Measurements from ENCODE around the gene ADCY9. TPM values are rescaled to one million over a fixed set of nuclear protein-coding genes. Genes with fewer than 3 reads are reported as not detected.

ADCY9 gene
- total and polyA plus RNA-seq, 2 donors (not counting 1 experiment from before 2014, with no cell fraction given): 1.7 to 2.1 TPM

GRCh38 chr16:3986235-3986544, 130.1 kb downstream of the ADCY9 start:
- Histone ChIP-seq H3K4me2 (replicated peaks; ENCODE audit: low read depth, low read length, poor library complexity, severe bottlenecking) (no peak overlapping the region), H3K27ac (ENCODE audit: low read length in 2 of 2) (no peak overlapping the region), H3K36me3 (replicated peaks in 1 of 2; ENCODE audit: control extremely low read depth in 1 of 2, control insufficient read depth in 1 of 2, extremely low read depth in 1 of 2, insufficient read depth in 2 of 2, low read length in 1 of 2) (no peaks in the 10 kb centered on the region), H3K4me1 (ENCODE audit: control insufficient read depth in 2 of 2, insufficient read depth in 2 of 2, low read length in 2 of 2) (no peaks in the 10 kb centered on the region), H3K9ac (ENCODE audit: low read length) (no peak overlapping the region), H3K27me3 (replicated peaks in 1 of 4; ENCODE audit: control extremely low read depth in 1 of 4, control insufficient read depth in 3 of 4, insufficient read depth in 4 of 4, low read length in 3 of 4) (no peaks in the 10 kb centered on the region), H3K79me2 (ENCODE audit: control insufficient read depth, insufficient read depth, low read length) (no peaks in the 10 kb centered on the region), H3K9me3 (ENCODE audit: control extremely low read depth in 1 of 3, control insufficient read depth in 2 of 3, insufficient read depth in 1 of 3, low read length in 2 of 3) (no peaks in the 10 kb centered on the region), H3K4me3 (ENCODE audit: control extremely low read depth in 1 of 5, extremely low read depth in 1 of 5, insufficient read depth in 1 of 5, low read depth in 2 of 5, low read length in 4 of 5) (no peak overlapping the region), H4K20me1 (ENCODE audit: control insufficient read depth, insufficient read depth, low read length, poor library complexity, severe bottlenecking) (no peaks in the 10 kb centered on the region), H2AFZ (ENCODE audit: insufficient read depth, low read depth, low read length, poor library complexity, severe bottlenecking) (no peak overlapping the region)
- Mint-ChIP-seq H3K27ac (no peak overlapping the region), H3K9me3 (ENCODE audit: insufficient read depth) (no peaks in the 10 kb centered on the region), H3K27me3 (peaks cover 4% of the 10 kb centered on the region), H3K4me3 (no peak overlapping the region), H3K4me1 (no peaks in the 10 kb centered on the region)
- TF ChIP-seq EZH2 (IDR thresholded peaks at IDR 0.05; ENCODE audit: borderline replicate concordance, insufficient read depth, low read depth, low read length, poor library complexity, severe bottlenecking) (no peak), CTCF (IDR thresholded peaks at IDR 0.05) (no peak)
- 96% methylated on average over 13 of the region's 13 CpGs for WGBS (ENCODE audit: insufficient coverage)
- ATAC-seq (ENCODE audit: low read depth): no peak
- CTCF ChIA-PET: no interaction called here
- no peak for DNase-seq
- intact Hi-C loops (cut with micrococcal nuclease): no loop called here
- POLR2A ChIA-PET: no interaction called here

- POLR2A ChIA-PET: no interaction called here
Measured at GRCh38 chr16:3984111-3985060, 131.9 kb downstream of the ADCY9 start.

More at GRCh38 chr16:3984111-3985060, 131.9 kb downstream of the ADCY9 start:
- no peaks in the 10 kb centered on the region for H3K9me3 ChIP-seq (ENCODE audit: control extremely low read depth in 1 of 3, control insufficient read depth in 2 of 3, insufficient read depth in 1 of 3, low read length in 2 of 3)
- H2AFZ ChIP-seq (ENCODE audit: insufficient read depth, low read depth, low read length, poor library complexity, severe bottlenecking): no peak overlapping the region
- no peak overlapping the region for H3K27ac ChIP-seq (ENCODE audit: low read length in 2 of 2)
- CTCF ChIA-PET: interaction anchor here (1.5 to 2.3 kb wide), 3 partner anchors 9 to 346 kb away, joined by 4 to 18 read pairs (median 5); no protein-coding TSS in a partner anchor
- 95% methylated on average over 31 of the region's 31 CpGs for WGBS (ENCODE audit: insufficient coverage)
- H3K9ac ChIP-seq (ENCODE audit: low read length): no peak overlapping the region
- ATAC-seq (ENCODE audit: low read depth) (no peak), DNase-seq (no peak)
- Mint-ChIP-seq H3K27ac (no peak overlapping the region), H3K27me3 (peaks cover 4% of the 10 kb centered on the region), H3K4me3 (no peak overlapping the region), H3K4me1 (no peaks in the 10 kb centered on the region), H3K9me3 (ENCODE audit: insufficient read depth) (no peaks in the 10 kb centered on the region)
- no peaks in the 10 kb centered on the region for H3K4me1 ChIP-seq (ENCODE audit: control insufficient read depth in 2 of 2, insufficient read depth in 2 of 2, low read length in 2 of 2)
- no peaks in the 10 kb centered on the region for H3K79me2 ChIP-seq (ENCODE audit: control insufficient read depth, insufficient read depth, low read length)
- TF ChIP-seq CTCF (IDR thresholded peaks at IDR 0.05) (no peak), EZH2 (IDR thresholded peaks at IDR 0.05; ENCODE audit: borderline replicate concordance, insufficient read depth, low read depth, low read length, poor library complexity, severe bottlenecking) (no peak)
- H3K27me3 ChIP-seq (replicated peaks in 1 of 4; ENCODE audit: control extremely low read depth in 1 of 4, control insufficient read depth in 3 of 4, insufficient read depth in 4 of 4, low read length in 3 of 4): no peaks in the 10 kb centered on the region
- no peaks in the 10 kb centered on the region for H4K20me1 ChIP-seq (ENCODE audit: control insufficient read depth, insufficient read depth, low read length, poor library complexity, severe bottlenecking)
- no peaks in the 10 kb centered on the region for H3K36me3 ChIP-seq (replicated peaks in 1 of 2; ENCODE audit: control extremely low read depth in 1 of 2, control insufficient read depth in 1 of 2, extremely low read depth in 1 of 2, insufficient read depth in 2 of 2, low read length in 1 of 2)
- no peak overlapping the region for H3K4me3 ChIP-seq (ENCODE audit: control extremely low read depth in 1 of 5, extremely low read depth in 1 of 5, insufficient read depth in 1 of 5, low read depth in 2 of 5, low read length in 4 of 5)
- H3K4me2 ChIP-seq (replicated peaks; ENCODE audit: low read depth, low read length, poor library complexity, severe bottlenecking): no peak overlapping the region
- intact Hi-C loops (cut with micrococcal nuclease): no loop called here

Measured in B cell (primary cell).